A549 (cell line): ENCODE results near the gene SPAG4. TPM values are rescaled to one million over a fixed set of nuclear protein-coding genes. Genes with fewer than 3 reads are reported as not detected.

ENCODE experiments used
- ATAC-seq, 2 experiments: fragments of 200-7000 bp in 1 of 2; fragments of >200 bp in 1 of 2; cut with Nextera tagmentation in 1 of 2; cut with Tn5 transposase in 1 of 2; 3 replicates each; pipeline versions ENCODE4 v1.8.0 to v1.9.1; 2018 to 2020; ENCODE audit warnings: mild to moderate bottlenecking in 1 of 2, moderate library complexity in 1 of 2
- CTCF ChIA-PET: fragments of 300-600 bp; sonication (Branson Sonifier 250); formaldehyde crosslinking; extraction: SDS; loops from one replicate; lab custom pipeline; 2021; ENCODE audit warnings: antibody characterized with exemption, inconsistent platforms; lab: Yijun Ruan, JAX
- POLR2A ChIA-PET: fragments of 350-600 bp; formaldehyde crosslinking; extraction: SDS; loops from one replicate; lab custom pipeline; 2021; ENCODE audit warnings: antibody characterized with exemption, inconsistent platforms; lab: Yijun Ruan, JAX
- DNase-seq, 2 experiments: peaks; one replicate each; pipeline versions ENCODE4 v3.0.0 to v3.0.0-alpha.2; 2011 to 2016; ENCODE audit warnings: low read depth in 1 of 2, low spot score in 1 of 2
- FAIRE-seq: peaks from 2 replicates; lab custom pipeline; 2011; peaks lifted over from hg19 to GRCh38; lab: Jason Lieb, UNC
- H3K27ac ChIP-seq, 2 experiments: fragments of >200 bp; sonication (Bioruptor Twin); formaldehyde crosslinking; 3 replicates each; pipeline ENCODE4 v1.5.1; 2016 to 2017
- H3K4me1 ChIP-seq: fragments of >200 bp; sonication (Bioruptor Twin); formaldehyde crosslinking; 3 replicates; pipeline ENCODE4 v1.6.1; 2016
- H3K4me2 ChIP-seq: fragments of >200 bp; sonication (Bioruptor Twin); formaldehyde crosslinking; 3 replicates; pipeline ENCODE4 v1.6.1; 2016
- H3K4me3 ChIP-seq: fragments of >200 bp; sonication (Bioruptor Twin); formaldehyde crosslinking; 3 replicates; pipeline ENCODE4 v1.5.1; 2016
- H3K9me3 ChIP-seq: fragments of >200 bp; sonication (Bioruptor Twin); formaldehyde crosslinking; 3 replicates; pipeline ENCODE4 v1.6.1; 2016
- EHF ChIP-seq: fragments of 250-450 bp; sonication (Bioruptor Pico); IDR thresholded peaks from 2 replicates; pipeline ENCODE4 v1.5.0; 2020; ENCODE audit warnings: mild to moderate bottlenecking
- ELK1 ChIP-seq: fragments of 150-350 bp; IDR thresholded peaks from 2 replicates; pipeline ENCODE4 v1.6.1; 2014; ENCODE audit warnings: low read depth, mild to moderate bottlenecking, low read length
- EP300 ChIP-seq, 2 experiments: fragments of >200 bp; sonication (Bioruptor Twin); formaldehyde crosslinking; IDR thresholded peaks; 2 replicates in 1 of 2; 3 replicates in 1 of 2; pipeline ENCODE4 v1.6.1; 2016 to 2017
- ESRRA ChIP-seq: fragments of 150-350 bp; IDR thresholded peaks from 2 replicates; pipeline ENCODE4 v1.6.1; 2014; ENCODE audit warnings: mild to moderate bottlenecking, low read length, borderline replicate concordance
- FOSB ChIP-seq: fragments of 250-450 bp; sonication (Bioruptor Pico); IDR thresholded peaks from 2 replicates; pipeline ENCODE4 v1.5.0; 2020; ENCODE audit warnings: mild to moderate bottlenecking, moderate library complexity
- HDAC2 ChIP-seq: fragments of 200-600 bp; sonication (generic); IDR thresholded peaks from 2 replicates; pipeline ENCODE4 v1.6.1; 2016
- JUN ChIP-seq, 2 experiments: fragments of >200 bp; sonication (Bioruptor Twin); formaldehyde crosslinking; IDR thresholded peaks; 2 replicates in 1 of 2; 3 replicates in 1 of 2; pipeline ENCODE4 v1.6.1; 2016 to 2017
- MAZ ChIP-seq: fragments of 150-350 bp; IDR thresholded peaks from 2 replicates; pipeline ENCODE4 v1.6.1; 2014; ENCODE audit warnings: antibody characterized with exemption, low read depth, low read length, borderline replicate concordance
- NPAS2 ChIP-seq: fragments of 250-450 bp; sonication (Bioruptor Pico); IDR thresholded peaks from 2 replicates; pipeline ENCODE4 v1.8.0; 2022; ENCODE audit warnings: mild to moderate bottlenecking, moderate library complexity, borderline replicate concordance
- POLR2A ChIP-seq: IDR thresholded peaks from 2 replicates; pipeline ENCODE4 v1.6.1; 2012; ENCODE audit warnings: mild to moderate bottlenecking, low read length
- REST ChIP-seq: fragments of 200-600 bp; sonication (generic); IDR thresholded peaks from 2 replicates; pipeline ENCODE4 v1.6.1; 2016; ENCODE audit warnings: antibody characterized with exemption, mild to moderate bottlenecking, moderate library complexity
- WGBS: methylation state at CpG from one replicate; pipeline ENCODE4 v1.1.6; 2017; ENCODE audit errors: missing lambda C conversion rate; 5-methylcytosine and 5-hydroxymethylcytosine counted together
- polyA plus RNA-seq, 4 experiments: library from polyadenylated mRNA; depleted of rRNA in 3 of 4; stranded (reverse); fragments of >200 nt; fragmentation: RNase III in 1 of 4; extraction: RNeasy Plus Mini Kit Qiagen cat#74134 plus additional on column Dnase treatment in 1 of 4; gene quantifications; 2 replicates in 3 of 4; 3 replicates in 1 of 4; pipeline ENCODE4 v1.2.3, GENCODE V29; 2011 to 2017
- TF ChIP-seq, protein P1 (sequence below): IDR thresholded peaks from 2 replicates; pipeline ENCODE4 v1.6.1; 2012
- TF ChIP-seq, protein P2 (sequence below): fragments of 250-450 bp; sonication (Bioruptor Pico); IDR thresholded peaks from 2 replicates; pipeline ENCODE4 v1.5.0; 2021; ENCODE audit warnings: mild to moderate bottlenecking, moderate library complexity, borderline replicate concordance

Gene SPAG4
- polyA plus RNA-seq, 2 of the 4 experiments (the other 2 are of a cell fraction): 4.4 to 5.0 TPM

GRCh38 chr20:35657271-35657670 lies 41.6 kb downstream of the SPAG4 start:
- WGBS: 74% methylated on average over 1 of the region's 1 CpG
- no peak for ATAC-seq
- CTCF ChIA-PET: interaction anchor here (0.7 to 1.4 kb wide), 6 partner anchors 20 to 218 kb away, joined by 3 to 7 read pairs (median 3); no protein-coding TSS in a partner anchor
- H3K9me3 ChIP-seq: no peaks in the 10 kb centered on the region
- H3K27ac ChIP-seq: no peak overlapping the region
- POLR2A ChIA-PET: no interaction called here
- no peak for DNase-seq
- FAIRE-seq: no peak
- TF ChIP-seq JUN (IDR thresholded peaks at IDR 0.05) (no peak), HDAC2 (no peak), REST (no peak), NPAS2 (CRISPR knock-in tag) (no peak), ESRRA (no peak), ELK1 (no peak), EP300 (IDR thresholded peaks at IDR 0.05) (no peak)
- TF ChIP-seq, protein P1, sequence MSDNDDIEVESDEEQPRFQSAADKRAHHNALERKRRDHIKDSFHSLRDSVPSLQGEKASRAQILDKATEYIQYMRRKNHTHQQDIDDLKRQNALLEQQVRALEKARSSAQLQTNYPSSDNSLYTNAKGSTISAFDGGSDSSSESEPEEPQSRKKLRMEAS: no peak
- TF ChIP-seq, all 56 proteins: peak for 0
- no peak overlapping the region for H3K4me3 ChIP-seq
- H3K4me1 ChIP-seq: peaks cover 23% of the 10 kb centered on the region
- H3K4me2 ChIP-seq: no peak overlapping the region

DNA sequence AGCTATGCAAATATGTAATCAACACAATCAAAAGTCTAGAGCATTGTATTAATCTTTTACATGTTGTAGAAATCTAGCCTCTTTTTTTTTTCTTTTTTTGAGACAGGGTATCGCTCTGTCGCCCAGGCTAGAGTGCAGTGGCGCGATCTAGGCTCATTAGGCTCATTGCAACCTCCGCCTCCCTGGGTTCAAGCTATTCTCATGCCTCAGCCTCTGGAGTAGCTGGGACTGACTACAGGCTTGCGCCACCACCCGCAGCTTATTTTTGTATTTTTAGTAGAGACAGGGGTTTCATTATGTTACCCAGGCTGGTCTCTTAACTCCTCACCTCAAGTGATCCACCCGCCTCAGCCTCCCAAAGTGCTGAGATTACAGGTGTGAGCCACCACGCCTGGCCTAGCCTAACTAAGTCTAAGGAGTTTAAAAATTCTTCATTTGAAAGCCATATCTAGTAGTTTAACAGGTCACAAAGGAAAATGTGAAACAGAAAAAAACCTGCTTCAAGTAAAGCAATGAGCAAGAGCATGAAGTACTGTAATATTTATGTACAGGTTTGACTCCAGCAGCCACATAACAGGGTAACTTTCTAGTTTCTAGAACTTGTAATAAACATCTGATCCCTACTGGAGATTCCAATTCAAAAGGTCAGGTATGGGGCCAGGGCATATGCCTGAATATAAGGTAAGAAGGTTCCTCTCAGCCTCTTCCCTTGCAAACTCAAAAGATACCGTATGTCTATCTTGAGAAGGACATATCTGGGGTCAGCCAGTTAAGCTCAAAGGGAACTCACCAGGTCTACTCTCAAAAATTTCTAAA lies 44.7 kb downstream of the SPAG4 start:
- FAIRE-seq (no peak), ATAC-seq (no peak), DNase-seq (no peak)
- Histone ChIP-seq H3K4me3 (no peak overlapping the region), H3K9me3 (no peaks in the 10 kb centered on the region), H3K4me2 (peak overlapping the region; percentile 97; the same call in 1 of the 3 replicates), H3K4me1 (peaks cover 31% of the 10 kb centered on the region), H3K27ac (no peak overlapping the region)
- ChIA-PET POLR2A (interaction anchor here (0.9 kb wide), 1 partner anchor 82 kb away, joined by 3 read pairs; the partner anchor contains the start of gene RBM39), CTCF (interaction anchor here (0.6 to 0.7 kb wide), 2 partner anchors 11 to 42 kb away, joined by 3 to 5 read pairs; no protein-coding TSS in a partner anchor)
- TF ChIP-seq POLR2A: no peak
- TF ChIP-seq, protein P2, sequence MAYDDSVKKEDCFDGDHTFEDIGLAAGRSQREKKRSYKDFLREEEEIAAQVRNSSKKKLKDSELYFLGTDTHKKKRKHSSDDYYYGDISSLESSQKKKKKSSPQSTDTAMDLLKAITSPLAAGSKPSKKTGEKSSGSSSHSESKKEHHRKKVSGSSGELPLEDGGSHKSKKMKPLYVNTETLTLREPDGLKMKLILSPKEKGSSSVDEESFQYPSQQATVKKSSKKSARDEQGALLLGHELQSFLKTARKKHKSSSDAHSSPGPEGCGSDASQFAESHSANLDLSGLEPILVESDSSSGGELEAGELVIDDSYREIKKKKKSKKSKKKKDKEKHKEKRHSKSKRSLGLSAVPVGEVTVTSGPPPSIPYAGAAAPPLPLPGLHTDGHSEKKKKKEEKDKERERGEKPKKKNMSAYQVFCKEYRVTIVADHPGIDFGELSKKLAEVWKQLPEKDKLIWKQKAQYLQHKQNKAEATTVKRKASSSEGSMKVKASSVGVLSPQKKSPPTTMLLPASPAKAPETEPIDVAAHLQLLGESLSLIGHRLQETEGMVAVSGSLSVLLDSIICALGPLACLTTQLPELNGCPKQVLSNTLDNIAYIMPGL (CRISPR knock-in tag): no peak
- WGBS: 97% methylated on average over 10 of the region's 10 CpGs

DNA sequence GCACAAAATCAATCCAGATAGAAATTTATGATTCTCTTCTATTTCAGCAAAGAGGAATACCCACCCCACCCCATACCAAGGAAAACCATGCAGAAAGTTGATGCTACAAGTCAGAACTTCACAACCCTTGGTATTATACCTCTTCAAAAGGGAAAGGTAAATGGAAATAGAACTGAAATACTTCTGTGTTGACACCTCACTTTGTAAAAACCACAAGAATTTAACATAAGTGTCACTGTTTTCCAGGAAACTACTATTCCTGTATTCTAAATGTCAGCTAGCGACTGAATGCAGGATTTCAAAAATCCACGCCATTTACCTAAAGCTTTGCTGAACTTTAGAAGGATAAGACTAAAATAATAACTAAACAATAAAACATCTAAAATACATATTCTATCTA lies 45.4 kb downstream of the SPAG4 start:
- WGBS: 94% methylated on average over 2 of the region's 2 CpGs
- TF ChIP-seq MAZ: no peak
- no peak for TF ChIP-seq JUN (IDR thresholded peaks at IDR 0.05)
- no peak for TF ChIP-seq FOSB (CRISPR knock-in tag)
- no peak for TF ChIP-seq EHF (CRISPR knock-in tag)
- Histone ChIP-seq H3K9me3 (no peaks in the 10 kb centered on the region), H3K4me2 (peak overlapping the region; percentile 97; the same call in 2 of the 3 replicates), H3K4me1 (peaks cover 31% of the 10 kb centered on the region), H3K4me3 (no peak overlapping the region), H3K27ac (no peak overlapping the region)
- ATAC-seq (no peak), FAIRE-seq (no peak), DNase-seq (no peak)
- ChIA-PET POLR2A (interaction anchor here (0.9 kb wide), 1 partner anchor 81 kb away, joined by 3 read pairs; the partner anchor contains the start of gene RBM39), CTCF (interaction anchor here (0.6 to 1.2 kb wide), 2 partner anchors 11 to 42 kb away, joined by 3 to 8 read pairs; no protein-coding TSS in a partner anchor)
